Measurements from ENCODE around the gene TWIST2.

Gene TWIST2

GRCh38 chr2:238892796-238893195 lies 44.9 kb downstream of the TWIST2 start:
- no peak for DNase-seq

- no peak for DNase-seq
Measured at GRCh38 chr2:238893349-238894000, 45.6 kb downstream of the TWIST2 start.

GRCh38 chr2:238894226-238894949 lies 46.5 kb downstream of the TWIST2 start:
- no peak for DNase-seq

- DNase-seq = no peak
Measured at GRCh38 chr2:238894950-238895298, 47.0 kb downstream of the TWIST2 start.

- no peak for DNase-seq
Measured at GRCh38 chr2:238895361-238895882, 47.5 kb downstream of the TWIST2 start.

- no peak for DNase-seq
Measured at GRCh38 chr2:238895891-238896600, 48.2 kb downstream of the TWIST2 start.

- no peak for DNase-seq
Measured at GRCh38 chr2:238896641-238897040, 48.8 kb downstream of the TWIST2 start.

GRCh38 chr2:238897122-238897880 lies 49.4 kb downstream of the TWIST2 start:
- DNase-seq = no peak

- DNase-seq = no peak
Measured at GRCh38 chr2:238897911-238898311, 50.0 kb downstream of the TWIST2 start.

- no peak for DNase-seq
Measured at GRCh38 chr2:238898534-238899281, 50.8 kb downstream of the TWIST2 start.

GRCh38 chr2:238899386-238899785 lies 51.5 kb downstream of the TWIST2 start:
- DNase-seq = no peak

- DNase-seq = no peak
Measured at GRCh38 chr2:238900511-238900910, 52.6 kb downstream of the TWIST2 start.

GRCh38 chr2:238901461-238902057 lies 53.7 kb downstream of the TWIST2 start:
- no peak for DNase-seq

GRCh38 chr2:238902285-238902684 lies 54.4 kb downstream of the TWIST2 start:
- DNase-seq = no peak

GRCh38 chr2:238903141-238903540 lies 55.3 kb downstream of the TWIST2 start:
- DNase-seq = no peak

- DNase-seq = no peak
Measured at GRCh38 chr2:238904177-238904576, 56.3 kb downstream of the TWIST2 start.

- DNase-seq = no peak
Measured at GRCh38 chr2:238904716-238905115, 56.8 kb downstream of the TWIST2 start.

- no peak for DNase-seq
Measured at GRCh38 chr2:238905224-238905623, 57.3 kb downstream of the TWIST2 start.

- no peak for DNase-seq
Measured at GRCh38 chr2:238905644-238906043, 57.8 kb downstream of the TWIST2 start.

GRCh38 chr2:238906254-238906935 lies 58.5 kb downstream of the TWIST2 start:
- no peak for DNase-seq

All from central memory CD4-positive, alpha-beta T cell (primary cell).